Effector CD8-positive, alpha-beta T cell (primary cell): ENCODE results near the gene OTUB2.

ENCODE experiments used
- DNase-seq: peaks from one replicate; lab custom pipeline; 2025; lab: John Stamatoyannopoulos, UW

OTUB2 gene

DNA sequence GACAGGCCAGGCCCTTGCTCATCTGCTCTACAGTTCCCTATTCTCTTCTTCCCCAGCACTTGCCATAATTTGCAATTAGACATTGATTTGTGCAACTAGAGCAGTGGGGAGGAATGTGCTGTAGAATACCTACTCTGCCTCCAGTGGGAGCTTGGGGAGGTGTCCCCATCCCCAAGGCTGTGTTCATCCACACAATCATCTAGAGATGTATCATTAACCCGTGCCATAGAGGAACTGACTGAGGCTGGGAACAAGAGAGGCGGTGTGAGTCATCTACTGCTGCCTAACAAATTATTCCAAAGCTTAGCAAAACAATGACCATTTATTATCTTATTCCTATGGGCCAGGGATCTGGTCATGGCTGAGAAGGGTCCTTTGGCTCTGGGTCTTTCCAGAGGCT lies 5.1 kb upstream of the OTUB2 start:
- DNase-seq = no peak

GRCh38 chr14:94021416-94022157 lies 4.6 kb upstream of the OTUB2 start:
- DNase-seq = no peak

- DNase-seq = no peak
Observed at GRCh38 chr14:94022532-94023411, 3.4 kb upstream of the OTUB2 start.

DNA sequence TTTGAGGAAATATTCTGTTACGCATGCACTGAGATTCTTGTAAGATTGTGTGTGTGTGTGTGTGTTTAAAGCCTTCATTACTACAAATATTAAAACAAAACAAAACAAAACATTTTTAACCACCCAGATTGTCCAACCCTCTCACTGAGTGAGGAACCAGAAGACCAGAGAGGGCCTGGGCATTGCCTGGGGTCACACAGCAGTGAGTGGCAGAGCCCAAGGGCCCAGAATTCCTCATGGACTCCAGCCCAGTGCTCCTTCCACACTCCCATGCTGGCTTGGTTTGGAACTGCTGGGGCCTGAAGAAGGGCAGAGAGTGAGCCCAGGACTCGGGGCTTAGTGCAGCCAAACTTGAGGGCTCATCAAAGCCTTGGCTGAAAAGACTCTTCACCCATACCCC lies 1.6 kb upstream of the OTUB2 start:
- DNase-seq = no peak

DNA sequence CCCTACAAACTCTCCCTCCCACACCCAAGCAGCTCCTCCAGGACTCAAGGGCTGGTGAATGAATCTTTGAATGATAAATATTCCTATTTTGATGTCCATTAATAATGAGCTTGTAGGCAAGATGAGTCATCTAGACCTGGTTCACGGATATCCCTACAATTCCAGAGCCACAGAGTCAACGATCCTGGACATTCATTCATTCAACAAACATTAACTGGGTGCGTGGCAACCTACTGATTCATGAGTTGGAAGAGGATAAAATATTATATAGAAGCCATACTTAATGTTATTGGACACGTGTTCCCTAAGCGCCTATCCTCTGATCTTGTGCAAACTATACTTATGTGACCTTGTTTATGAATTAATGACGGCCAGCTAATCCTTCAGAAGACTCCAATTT lies 420 bp upstream of the OTUB2 start:
- DNase-seq = no peak

DNA sequence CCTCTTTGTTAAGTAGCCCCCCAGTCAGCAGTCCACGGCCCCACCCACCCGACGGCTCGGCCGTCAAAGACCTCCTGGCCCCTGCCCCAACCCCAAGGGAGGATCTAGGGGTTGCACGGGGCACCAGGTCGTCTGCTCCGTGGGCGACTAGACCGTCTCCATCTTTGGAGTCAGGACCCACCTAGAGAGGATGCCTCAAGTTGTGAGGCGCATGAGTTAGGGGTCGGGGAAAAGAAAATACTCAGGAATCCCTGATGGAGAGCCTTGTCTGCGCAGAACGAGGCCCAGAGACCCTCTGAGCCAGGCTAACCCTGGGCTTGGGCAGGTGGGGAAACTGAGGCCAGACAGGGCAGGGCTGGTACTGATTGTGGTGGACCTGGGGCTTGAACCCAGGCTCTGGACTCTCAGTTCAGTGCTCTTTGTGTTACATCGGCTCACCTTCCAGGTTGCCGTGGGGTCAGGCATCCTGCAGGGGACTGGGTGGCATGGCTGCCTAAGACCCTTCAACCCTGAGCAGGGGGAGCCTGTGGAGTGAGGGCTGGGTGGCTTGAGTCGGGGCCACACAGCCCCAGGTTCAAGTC lies 839 bp downstream of the OTUB2 start:
- DNase-seq = no peak

- no peak for DNase-seq
Observed at GRCh38 chr14:94027566-94028449, 1.7 kb downstream of the OTUB2 start.

- no peak for DNase-seq
Observed at GRCh38 chr14:94028450-94028826, 2.3 kb downstream of the OTUB2 start.

GRCh38 chr14:94029265-94029664 lies 3.1 kb downstream of the OTUB2 start:
- no peak for DNase-seq

DNA sequence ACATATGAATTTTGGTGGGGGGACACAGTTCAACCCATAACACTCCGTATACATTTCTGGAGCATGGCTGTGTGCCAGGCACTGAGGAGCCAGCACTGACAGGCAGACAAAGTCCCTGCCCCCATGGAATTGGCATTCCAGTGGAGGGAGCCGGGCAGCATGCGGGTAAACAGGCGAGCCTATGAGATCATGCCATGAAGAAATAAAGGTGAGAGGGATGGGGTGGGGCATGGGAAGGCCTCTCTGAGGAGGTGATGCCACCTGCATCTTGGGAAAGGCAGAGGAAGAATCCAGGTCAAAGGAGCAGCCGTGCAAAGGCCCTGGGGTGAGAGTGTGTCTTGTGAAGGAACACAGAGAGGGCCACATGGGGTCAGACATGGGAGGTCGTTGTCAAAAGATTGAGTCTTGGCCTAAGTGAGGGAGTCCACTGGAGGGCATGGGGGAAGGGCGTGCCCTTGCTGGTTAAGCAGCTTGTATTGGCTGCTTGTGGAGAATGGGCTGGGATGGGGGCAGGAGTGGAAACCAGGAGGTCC lies 3.6 kb downstream of the OTUB2 start:
- no peak for DNase-seq

DNA sequence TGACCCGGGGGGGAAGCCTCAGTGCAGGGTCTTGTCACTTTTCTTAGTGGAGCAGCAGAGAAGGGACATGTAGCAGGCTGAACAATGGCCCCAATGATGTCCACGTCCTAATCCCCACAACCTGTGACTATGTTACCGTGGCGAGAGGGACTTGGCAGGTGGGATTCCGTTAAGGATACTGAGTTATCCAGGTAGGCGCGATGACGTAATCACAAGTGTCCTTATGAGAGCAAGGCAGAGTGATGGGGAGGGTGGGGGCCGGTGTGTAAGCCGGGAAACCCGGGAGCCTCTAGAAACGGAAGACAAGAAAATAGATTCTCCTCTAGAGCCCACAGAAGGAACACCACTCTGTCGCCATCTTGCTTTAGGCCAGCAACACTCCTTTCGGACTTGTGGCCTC lies 4.4 kb downstream of the OTUB2 start:
- no peak for DNase-seq

DNA sequence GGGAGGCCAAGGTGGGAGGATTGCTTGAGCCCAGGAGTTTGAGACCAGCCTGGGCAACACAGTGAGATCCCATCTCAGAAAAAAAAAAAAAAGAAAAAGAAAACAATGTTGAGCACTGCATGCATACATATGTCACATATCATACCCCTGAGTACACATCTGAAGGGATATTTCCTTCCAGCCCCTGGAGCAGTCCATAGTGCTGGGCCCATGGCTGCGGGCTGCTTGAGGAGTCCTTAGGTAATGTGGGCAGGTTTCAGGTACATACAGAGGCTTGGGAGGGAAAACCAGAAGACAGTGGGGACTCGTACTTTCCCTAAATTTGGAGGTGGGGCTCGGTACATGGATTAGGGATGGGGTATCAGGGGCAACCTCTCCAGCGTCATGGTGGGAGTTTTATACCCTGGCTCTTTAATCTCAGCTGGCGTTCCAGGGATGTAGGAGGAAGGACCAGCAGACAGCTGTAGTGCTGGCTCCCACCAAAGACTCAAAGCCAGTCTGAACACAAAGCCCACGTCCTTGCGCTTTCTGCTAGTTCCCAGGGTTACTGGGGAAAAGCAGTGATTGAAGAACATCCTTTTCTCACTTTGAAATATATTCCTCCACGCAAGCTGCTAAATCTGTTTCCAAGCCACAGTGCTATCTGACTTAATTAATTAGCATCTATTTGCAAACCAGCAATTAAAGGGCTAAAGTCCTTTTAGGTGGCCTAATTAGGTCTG lies 5.2 kb downstream of the OTUB2 start:
- no peak for DNase-seq

DNA sequence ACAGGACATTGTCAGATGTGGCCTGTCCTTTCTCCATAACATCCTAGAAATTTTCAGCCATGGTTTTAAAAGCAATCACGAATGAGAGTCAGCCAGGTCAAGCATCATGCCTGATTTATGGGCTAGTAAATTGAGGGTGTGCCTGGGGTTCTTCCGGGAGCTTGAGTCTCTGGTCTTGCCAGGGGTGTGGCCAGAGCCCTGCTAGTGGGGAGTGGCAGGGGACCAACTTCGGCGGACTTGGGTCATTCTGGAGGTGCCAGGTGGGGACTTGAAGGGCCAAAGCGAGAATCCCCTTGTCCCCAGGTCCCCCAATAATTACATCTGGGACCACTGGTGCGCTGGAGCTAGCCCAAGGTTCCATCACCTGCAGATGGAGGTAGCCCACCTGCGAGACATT lies 5.7 kb downstream of the OTUB2 start:
- DNase-seq = no peak

DNA sequence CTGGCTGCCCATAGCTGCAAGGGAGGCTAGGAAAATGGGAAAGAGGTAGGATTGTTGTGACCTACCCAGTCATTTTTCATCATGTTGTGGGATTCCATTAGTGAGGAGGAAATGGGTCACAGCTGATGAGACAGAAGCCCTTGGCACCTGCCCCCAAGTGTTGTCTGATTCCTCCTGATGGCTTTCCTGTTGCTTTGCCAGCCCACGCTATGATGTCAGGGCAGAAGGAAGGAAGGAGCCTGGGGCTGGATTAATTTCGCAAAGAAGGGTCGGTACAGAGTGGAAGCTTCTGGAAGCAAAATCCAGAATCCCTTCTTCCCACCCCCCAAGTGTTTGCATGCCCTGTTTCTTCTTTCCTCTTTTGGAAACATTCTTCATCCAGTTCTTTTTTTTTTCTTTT lies 8.7 kb downstream of the OTUB2 start:
- no peak for DNase-seq

DNA sequence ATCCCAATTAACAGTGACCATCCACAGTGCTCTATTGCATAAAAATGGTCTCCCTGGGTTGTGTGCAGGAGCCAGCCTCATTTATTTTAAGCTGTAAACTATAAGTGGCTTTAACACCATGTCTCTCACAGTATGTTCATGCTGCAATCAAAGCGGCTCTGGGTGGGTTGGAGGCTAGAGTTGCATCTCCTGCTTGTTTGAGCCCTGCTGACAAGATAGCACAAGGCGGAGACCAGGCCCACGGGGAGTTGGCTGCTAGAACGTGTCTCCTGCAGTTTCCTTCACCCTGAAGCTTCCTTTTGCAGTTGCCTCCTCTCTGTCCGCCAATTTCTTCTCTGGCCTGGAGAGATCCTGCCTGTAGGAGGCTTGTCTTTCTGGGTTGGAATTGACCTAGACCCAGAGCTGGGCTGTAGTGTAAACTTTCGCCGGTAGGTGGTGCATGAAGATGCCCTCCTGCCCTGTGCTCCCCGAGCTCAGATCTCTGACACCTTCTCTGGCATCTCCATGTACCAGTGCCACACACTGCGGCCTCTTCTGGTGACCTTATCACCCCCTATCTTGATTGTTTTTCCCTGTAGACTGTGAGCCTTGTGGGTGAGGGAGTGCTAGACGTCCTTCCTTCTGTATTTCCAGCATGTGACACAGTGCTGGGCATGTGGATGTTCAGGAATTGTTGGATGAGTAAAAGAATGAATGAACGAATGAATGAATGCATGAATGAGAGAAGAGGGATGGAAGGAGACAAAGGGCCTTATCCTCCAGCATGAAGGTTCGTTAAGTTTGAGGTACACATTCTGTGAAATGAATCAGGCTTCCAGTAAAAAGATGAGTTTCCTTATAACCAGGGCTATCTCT lies 10.4 kb downstream of the OTUB2 start:
- peak; percentile 60 for DNase-seq

- DNase-seq = no peak
Observed at GRCh38 chr14:94037954-94038353, 11.8 kb downstream of the OTUB2 start.

DNA sequence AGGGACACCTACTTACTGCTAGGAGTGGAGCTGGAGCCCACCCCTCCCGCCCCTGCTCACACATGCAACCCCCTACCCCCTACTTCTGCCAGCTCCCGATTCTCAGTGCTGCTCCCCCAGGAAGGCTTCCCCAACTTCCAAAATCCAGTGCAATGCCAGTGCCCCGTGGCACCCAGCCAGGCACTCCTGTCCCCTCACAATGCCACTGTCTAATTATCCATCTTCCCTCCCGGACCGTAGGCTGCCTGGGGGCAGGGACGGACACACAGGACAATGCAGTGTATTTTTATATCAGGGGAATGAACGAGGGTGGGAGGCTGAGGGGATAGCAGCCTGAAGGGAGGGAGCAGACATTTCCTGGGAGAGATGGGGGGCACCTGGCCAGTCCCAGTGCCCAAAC lies 12.4 kb downstream of the OTUB2 start:
- no peak for DNase-seq

DNA sequence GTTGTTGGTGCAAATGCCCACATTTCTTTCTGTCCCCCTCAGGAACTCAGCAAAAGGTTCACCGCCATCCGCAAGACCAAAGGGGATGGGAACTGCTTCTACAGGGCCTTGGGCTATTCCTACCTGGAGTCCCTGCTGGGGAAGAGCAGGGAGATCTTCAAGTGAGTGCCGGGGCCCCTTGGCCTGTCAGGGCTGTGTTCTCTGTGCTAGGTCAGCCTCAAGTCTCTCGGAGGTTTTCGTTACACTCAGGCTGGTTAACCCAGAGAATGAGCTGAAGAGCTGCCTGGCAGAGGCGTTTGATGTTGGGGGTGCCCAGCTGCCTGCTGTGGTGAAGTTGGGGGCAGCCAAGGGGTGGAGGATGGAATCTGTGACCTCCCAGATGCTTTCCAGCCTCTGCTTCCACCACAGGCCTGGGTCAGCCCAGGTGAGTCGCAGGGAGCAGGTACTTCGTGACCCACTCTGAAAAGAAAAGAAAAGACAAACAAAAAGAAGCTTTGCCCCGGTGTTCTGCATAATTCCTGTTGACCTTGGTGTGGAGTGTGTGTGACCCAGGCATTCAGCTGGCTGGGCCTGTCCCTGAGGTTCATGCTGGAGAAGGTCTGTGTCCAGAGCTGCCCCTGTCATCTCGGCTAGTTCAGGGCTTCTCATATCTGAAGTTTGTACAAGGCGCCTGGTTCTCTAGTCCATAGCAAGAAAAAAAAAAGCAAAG lies 12.9 kb downstream of the OTUB2 start:
- DNase-seq = no peak

GRCh38 chr14:94040247-94040646 lies 14.1 kb downstream of the OTUB2 start:
- no peak for DNase-seq
